Measurements from ENCODE around the gene SLC6A20.

DNA sequence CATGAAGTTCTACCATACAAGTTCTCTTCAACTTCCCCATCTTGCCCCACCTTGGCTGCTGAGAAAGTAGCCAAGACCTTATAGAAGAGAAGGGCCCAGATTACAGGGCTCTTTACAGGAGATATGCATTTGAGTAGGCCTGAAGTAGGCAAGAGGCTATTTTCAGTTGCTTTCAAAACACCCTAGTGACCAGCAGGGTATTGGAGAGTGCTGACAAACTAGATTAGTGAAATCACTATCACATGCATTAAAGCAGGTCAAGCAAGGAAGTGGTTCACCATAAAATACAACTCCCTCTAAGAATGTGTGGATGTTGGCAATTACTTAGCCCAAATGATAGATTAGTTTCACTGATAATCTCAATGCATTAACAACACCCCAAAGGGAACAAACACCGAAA is 48.3 kb upstream of the SLC6A20 start:
- no peak for TF ChIP-seq POLR2A (IDR thresholded peaks at IDR 0.05)
- no peak for TF ChIP-seq CTCF (IDR thresholded peaks at IDR 0.05)

All from lower leg skin (tissue), 3 donors.